SK-N-SH treated with all-trans-retinoic acid at 6 μM for 48 hours (cell line): ENCODE measurements around the gene TBC1D2B.

Source experiments
- ARNTL ChIP-seq: fragments of 450-650 bp; formaldehyde crosslinking; IDR thresholded peaks from 2 replicates; pipeline ENCODE4 v1.5.0; 2020; ENCODE audit warnings: low read depth, mild to moderate bottlenecking, moderate library complexity, borderline replicate concordance
- CSRNP3 ChIP-seq: fragments of 250-450 bp; sonication (Bioruptor Pico); IDR thresholded peaks from 2 replicates; pipeline ENCODE4 v1.5.1; 2021; ENCODE audit warnings: mild to moderate bottlenecking, moderate library complexity
- OSR1 ChIP-seq: fragments of 250-450 bp; sonication (Bioruptor Pico); IDR thresholded peaks from 2 replicates; pipeline ENCODE4 v1.8.0; 2022; ENCODE audit warnings: moderate library complexity, mild to moderate bottlenecking, inconsistent platforms
- PATZ1 ChIP-seq: fragments of 250-450 bp; sonication (Bioruptor Pico); IDR thresholded peaks from 2 replicates; pipeline ENCODE4 v1.8.0; 2020; ENCODE audit warnings: mild to moderate bottlenecking, moderate library complexity, borderline replicate concordance
- PPARA ChIP-seq: fragments of 250-450 bp; sonication (Bioruptor Pico); IDR thresholded peaks from 2 replicates; pipeline ENCODE4 v1.5.0; 2020; ENCODE audit warnings: mild to moderate bottlenecking, borderline replicate concordance
- RARB ChIP-seq: fragments of 250-450 bp; sonication (Bioruptor Pico); IDR thresholded peaks from 2 replicates; pipeline ENCODE4 v1.8.0; 2021; ENCODE audit warnings: mild to moderate bottlenecking, moderate library complexity
- SNAI2 ChIP-seq: fragments of 250-450 bp; sonication (Bioruptor Pico); IDR thresholded peaks from 2 replicates; pipeline ENCODE4 v1.5.0; 2020; ENCODE audit warnings: mild to moderate bottlenecking, moderate library complexity
- TCF4 ChIP-seq: fragments of 250-450 bp; sonication (Bioruptor Pico); IDR thresholded peaks from 2 replicates; pipeline ENCODE4 v1.8.0; 2021; ENCODE audit warnings: mild to moderate bottlenecking, moderate library complexity, borderline replicate concordance
- ZC3H10 ChIP-seq: fragments of 250-450 bp; sonication (Bioruptor Pico); IDR thresholded peaks from 2 replicates; pipeline ENCODE4 v1.5.1; 2021; ENCODE audit warnings: mild to moderate bottlenecking, moderate library complexity
- ZFP3 ChIP-seq: fragments of 250-450 bp; sonication (Bioruptor Pico); IDR thresholded peaks from 2 replicates; pipeline ENCODE4 v1.5.0; 2020; ENCODE audit warnings: mild to moderate bottlenecking, moderate library complexity
- ZFP30 ChIP-seq: fragments of 450-650 bp; formaldehyde crosslinking; IDR thresholded peaks from 2 replicates; pipeline ENCODE4 v1.5.0; 2022; ENCODE audit warnings: mild to moderate bottlenecking, moderate library complexity
- TF ChIP-seq, protein P1 (sequence below): fragments of 250-450 bp; sonication (Bioruptor Pico); IDR thresholded peaks from 2 replicates; pipeline ENCODE4 v1.5.1; 2020; ENCODE audit warnings: low read depth, mild to moderate bottlenecking, moderate library complexity
- TF ChIP-seq, protein P2 (sequence below): fragments of 250-450 bp; sonication (Bioruptor Pico); IDR thresholded peaks from 2 replicates; pipeline ENCODE4 v1.8.0; 2021; ENCODE audit warnings: low read depth, mild to moderate bottlenecking, moderate library complexity, borderline replicate concordance
- TF ChIP-seq, protein P3 (sequence below): fragments of 250-450 bp; sonication (Bioruptor Pico); IDR thresholded peaks from 2 replicates; pipeline ENCODE4 v1.5.0; 2020; ENCODE audit warnings: mild to moderate bottlenecking, moderate library complexity

DNA sequence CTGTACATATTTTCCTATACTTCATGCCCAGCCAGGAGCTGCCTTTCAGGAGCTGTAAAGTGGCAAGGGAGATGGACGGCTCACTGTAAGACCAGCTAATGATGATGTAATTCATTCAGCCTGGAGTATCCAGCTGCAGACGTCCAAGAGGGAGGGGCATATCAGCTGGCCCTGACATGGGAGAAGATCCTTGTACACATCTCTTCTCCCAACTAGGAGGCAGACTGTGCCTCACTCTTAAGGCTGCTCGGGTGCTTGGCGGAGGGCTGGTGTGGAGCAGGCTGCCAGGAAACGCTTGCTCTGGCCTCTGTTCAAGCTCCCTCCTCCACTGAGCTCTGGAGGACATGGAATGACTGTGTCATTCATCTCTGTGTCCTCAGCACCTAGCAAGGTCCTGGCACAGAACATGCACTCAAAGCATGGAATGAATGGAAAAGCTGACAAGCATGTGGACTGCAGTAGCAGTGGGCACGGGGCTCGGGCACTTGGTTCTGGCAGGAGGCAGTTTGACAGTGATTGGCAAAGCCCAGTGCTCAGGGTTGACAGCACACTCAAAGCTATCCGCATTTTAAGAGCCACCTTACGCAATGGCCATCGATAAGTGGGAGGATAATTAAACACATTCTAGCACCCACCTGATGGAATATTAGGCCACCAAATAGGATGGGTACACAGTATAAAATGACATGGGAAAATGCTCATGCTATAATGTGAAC is 72.4 kb downstream of the TBC1D2B start:
- TF ChIP-seq RARB (CRISPR knock-in tag) (no peak), PATZ1 (CRISPR knock-in tag) (no peak), ZFP3 (CRISPR knock-in tag) (no peak), ZC3H10 (CRISPR knock-in tag) (no peak), CSRNP3 (CRISPR knock-in tag) (no peak), ZFP30 (CRISPR knock-in tag) (no peak), PPARA (CRISPR knock-in tag) (no peak), TCF4 (no peak), OSR1 (CRISPR knock-in tag) (no peak), ARNTL (no peak), SNAI2 (CRISPR knock-in tag) (no peak)
- TF ChIP-seq, protein P1, sequence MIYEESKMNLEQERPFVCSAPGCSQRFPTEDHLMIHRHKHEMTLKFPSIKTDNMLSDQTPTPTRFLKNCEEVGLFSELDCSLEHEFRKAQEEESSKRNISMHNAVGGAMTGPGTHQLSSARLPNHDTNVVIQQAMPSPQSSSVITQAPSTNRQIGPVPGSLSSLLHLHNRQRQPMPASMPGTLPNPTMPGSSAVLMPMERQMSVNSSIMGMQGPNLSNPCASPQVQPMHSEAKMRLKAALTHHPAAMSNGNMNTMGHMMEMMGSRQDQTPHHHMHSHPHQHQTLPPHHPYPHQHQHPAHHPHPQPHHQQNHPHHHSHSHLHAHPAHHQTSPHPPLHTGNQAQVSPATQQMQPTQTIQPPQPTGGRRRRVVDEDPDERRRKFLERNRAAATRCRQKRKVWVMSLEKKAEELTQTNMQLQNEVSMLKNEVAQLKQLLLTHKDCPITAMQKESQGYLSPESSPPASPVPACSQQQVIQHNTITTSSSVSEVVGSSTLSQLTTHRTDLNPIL, result no peak
- TF ChIP-seq, protein P2, sequence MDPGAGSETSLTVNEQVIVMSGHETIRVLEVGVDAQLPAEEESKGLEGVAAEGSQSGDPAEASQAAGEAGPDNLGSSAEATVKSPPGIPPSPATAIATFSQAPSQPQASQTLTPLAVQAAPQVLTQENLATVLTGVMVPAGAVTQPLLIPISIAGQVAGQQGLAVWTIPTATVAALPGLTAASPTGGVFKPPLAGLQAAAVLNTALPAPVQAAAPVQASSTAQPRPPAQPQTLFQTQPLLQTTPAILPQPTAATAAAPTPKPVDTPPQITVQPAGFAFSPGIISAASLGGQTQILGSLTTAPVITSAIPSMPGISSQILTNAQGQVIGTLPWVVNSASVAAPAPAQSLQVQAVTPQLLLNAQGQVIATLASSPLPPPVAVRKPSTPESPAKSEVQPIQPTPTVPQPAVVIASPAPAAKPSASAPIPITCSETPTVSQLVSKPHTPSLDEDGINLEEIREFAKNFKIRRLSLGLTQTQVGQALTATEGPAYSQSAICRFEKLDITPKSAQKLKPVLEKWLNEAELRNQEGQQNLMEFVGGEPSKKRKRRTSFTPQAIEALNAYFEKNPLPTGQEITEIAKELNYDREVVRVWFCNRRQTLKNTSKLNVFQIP (CRISPR knock-in tag), result no peak
- TF ChIP-seq, protein P3, sequence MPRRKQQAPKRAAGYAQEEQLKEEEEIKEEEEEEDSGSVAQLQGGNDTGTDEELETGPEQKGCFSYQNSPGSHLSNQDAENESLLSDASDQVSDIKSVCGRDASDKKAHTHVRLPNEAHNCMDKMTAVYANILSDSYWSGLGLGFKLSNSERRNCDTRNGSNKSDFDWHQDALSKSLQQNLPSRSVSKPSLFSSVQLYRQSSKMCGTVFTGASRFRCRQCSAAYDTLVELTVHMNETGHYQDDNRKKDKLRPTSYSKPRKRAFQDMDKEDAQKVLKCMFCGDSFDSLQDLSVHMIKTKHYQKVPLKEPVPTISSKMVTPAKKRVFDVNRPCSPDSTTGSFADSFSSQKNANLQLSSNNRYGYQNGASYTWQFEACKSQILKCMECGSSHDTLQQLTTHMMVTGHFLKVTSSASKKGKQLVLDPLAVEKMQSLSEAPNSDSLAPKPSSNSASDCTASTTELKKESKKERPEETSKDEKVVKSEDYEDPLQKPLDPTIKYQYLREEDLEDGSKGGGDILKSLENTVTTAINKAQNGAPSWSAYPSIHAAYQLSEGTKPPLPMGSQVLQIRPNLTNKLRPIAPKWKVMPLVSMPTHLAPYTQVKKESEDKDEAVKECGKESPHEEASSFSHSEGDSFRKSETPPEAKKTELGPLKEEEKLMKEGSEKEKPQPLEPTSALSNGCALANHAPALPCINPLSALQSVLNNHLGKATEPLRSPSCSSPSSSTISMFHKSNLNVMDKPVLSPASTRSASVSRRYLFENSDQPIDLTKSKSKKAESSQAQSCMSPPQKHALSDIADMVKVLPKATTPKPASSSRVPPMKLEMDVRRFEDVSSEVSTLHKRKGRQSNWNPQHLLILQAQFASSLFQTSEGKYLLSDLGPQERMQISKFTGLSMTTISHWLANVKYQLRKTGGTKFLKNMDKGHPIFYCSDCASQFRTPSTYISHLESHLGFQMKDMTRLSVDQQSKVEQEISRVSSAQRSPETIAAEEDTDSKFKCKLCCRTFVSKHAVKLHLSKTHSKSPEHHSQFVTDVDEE (CRISPR knock-in tag), result no peak
